ENCODE measurements around the gene SH3BP2. TPM values are rescaled to one million over a fixed set of nuclear protein-coding genes. Genes with fewer than 3 reads are reported as not detected.
A peak's percentile ranks its signal among the peaks of the same experiment; 100 is the strongest.

The SH3BP2 gene
- total and polyA plus RNA-seq, 10 of the 15 experiments (the other 5 are each of a cell fraction or from before 2014, with no cell fraction given): 1.1 to 61.8 (median 23.9) TPM

DNA sequence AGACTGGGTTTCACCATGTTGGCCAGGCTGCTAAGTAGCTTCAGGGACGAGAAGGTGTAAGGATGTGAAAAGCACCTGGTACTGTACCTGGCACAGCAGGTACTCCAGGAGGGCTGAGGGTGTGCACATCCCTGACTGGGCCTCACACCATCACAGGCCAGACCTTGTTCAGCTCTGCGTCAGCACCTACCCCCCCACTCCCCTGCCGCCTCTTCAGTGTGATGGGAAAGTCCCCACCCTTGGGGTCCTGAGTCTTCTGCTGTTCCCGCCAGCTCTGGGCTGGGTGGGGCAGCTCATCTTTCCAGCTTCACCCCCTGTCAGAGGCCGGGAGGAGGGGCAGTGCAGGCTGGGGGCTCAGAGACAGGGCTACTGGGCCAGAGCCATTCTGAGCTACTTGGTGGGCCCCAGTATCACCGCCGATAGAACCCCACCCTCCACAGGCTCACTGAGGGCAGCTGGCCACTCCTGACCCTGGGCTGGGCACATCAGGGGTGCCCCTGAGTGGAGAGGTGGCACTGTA, 6.7 kb upstream of the SH3BP2 start:
- ATAC-seq (peak; percentile 71), FAIRE-seq (no peak), DNase-seq (ENCODE audit: low read depth, low spot score) (peak; percentile 38)
- in situ Hi-C loops (cut with MboI) (no loop called here), intact Hi-C loops (cut with micrococcal nuclease; ENCODE audit: unreplicated experiment) (loop anchor here (2.0 kb wide), 1 partner anchor 15 kb away; no protein-coding TSS in a partner anchor)
- CTCF ChIA-PET: interaction anchor here (1.0 to 1.9 kb wide), 12 partner anchors 10 to 168 kb away, joined by 3 to 9 read pairs (median 4); no protein-coding TSS in a partner anchor
- Histone ChIP-seq H3K27me3 (replicated peaks in 1 of 2; ENCODE audit: control insufficient read depth in 2 of 2, insufficient read depth in 2 of 2, low read length in 1 of 2) (no peaks in the 10 kb centered on the region), H3K4me1 (ENCODE audit: control insufficient read depth, insufficient read depth, low read length) (peaks cover 40% of the 10 kb centered on the region), H3K9me3 (replicated peaks; ENCODE audit: control insufficient read depth, insufficient read depth, low read length) (peaks cover 9% of the 10 kb centered on the region; the same call in 2 of the 3 replicates), H3K4me3 (no peak overlapping the region), H3K9ac (ENCODE audit: control insufficient read depth, insufficient read depth, low read length) (peak overlapping the region; percentile 36), H3K79me2 (ENCODE audit: control insufficient read depth, insufficient read depth, low read length) (no peaks in the 10 kb centered on the region), H3K4me2 (ENCODE audit: control insufficient read depth, insufficient read depth) (peak overlapping the region; percentile 71), H4K20me1 (ENCODE audit: control insufficient read depth, insufficient read depth) (no peaks in the 10 kb centered on the region), H2AFZ (ENCODE audit: control insufficient read depth, low read depth, low read length) (no peak overlapping the region; the same call in 1 of the 2 replicates), H3K36me3 (ENCODE audit: control insufficient read depth in 2 of 2, insufficient read depth in 2 of 2, low read length in 1 of 2) (no peaks in the 10 kb centered on the region), H3K27ac (ENCODE audit: control insufficient read depth, insufficient read depth) (peak overlapping the region; percentile 79)
- POLR2A ChIA-PET: interaction anchor here (0.5 to 4.4 kb wide), 14 partner anchors 13 to 544 kb away, joined by 3 to 57 read pairs (median 5); partner anchors contain the start of genes HAUS3 and POLN
- 24% methylated on average over 7 of the region's 7 CpGs for WGBS (ENCODE audit: insufficient coverage, insufficient replicate concordance, low lambda C conversion rate, missing lambda C conversion rate)
- RAD21 ChIA-PET (ENCODE audit: unreplicated experiment): interaction anchor here (0.5 to 3.4 kb wide), 19 partner anchors 9 to 250 kb away, joined by 3 to 43 read pairs (median 5); partner anchors contain the start of genes FAM193A and TNIP2
- SMC1A ChIA-PET (ENCODE audit: uncharacterized antibody, unreplicated experiment): interaction anchor here (0.7 to 4.3 kb wide), 15 partner anchors 13 to 317 kb away, joined by 3 to 49 read pairs (median 5); partner anchors contain the start of gene RNF4
- TSS peak; percentile 81 for BruUV-seq (replicated peaks)
- TF ChIP-seq BCL3 (IDR thresholded peaks at IDR 0.05; ENCODE audit: borderline replicate concordance, insufficient read depth, low read depth, low read length, poor library complexity, severe bottlenecking) (no peak), EGR1 (IDR thresholded peaks at IDR 0.05; ENCODE audit: borderline replicate concordance in 1 of 2, low read depth in 2 of 2, low read length in 2 of 2) (peak in 1 of 2 experiments; percentile 74; a peak in 2 of 3 replicates), ZNF217 (IDR thresholded peaks at IDR 0.05) (no peak), MTA3 (IDR thresholded peaks at IDR 0.05; ENCODE audit: borderline replicate concordance, low read length) (no peak), BMI1 (IDR thresholded peaks at IDR 0.05; ENCODE audit: borderline replicate concordance) (no peak), RELA (IDR thresholded peaks at IDR 0.05; ENCODE audit: borderline replicate concordance, partially characterized antibody) (peak; percentile 93), DPF2 (IDR thresholded peaks at IDR 0.05) (0 out of 2 replicates have a peak, but pooled peaks have one; percentile 20), STAT3 (IDR thresholded peaks at IDR 0.05; ENCODE audit: low read depth, low read length) (no peak), RAD51 (IDR thresholded peaks at IDR 0.05) (no peak), HDAC2 (IDR thresholded peaks at IDR 0.05) (no peak), JUND (IDR thresholded peaks at IDR 0.05; ENCODE audit: low read depth, low read length) (no peak), CHD4 (IDR thresholded peaks at IDR 0.05) (no peak), BHLHE40 (IDR thresholded peaks at IDR 0.05; ENCODE audit: borderline replicate concordance in 1 of 2, low read depth in 2 of 2, low read length in 1 of 2) (peak in 1 of 2 experiments; percentile 35; a peak in 2 of 4 replicates), LARP7 (IDR thresholded peaks at IDR 0.05) (0 out of 2 replicates have a peak, but pooled peaks have one; percentile 32), ZZZ3 (IDR thresholded peaks at IDR 0.05; ENCODE audit: control insufficient read depth, insufficient read length, low read depth) (no peak), SPI1 (IDR thresholded peaks at IDR 0.05; ENCODE audit: borderline replicate concordance, insufficient read depth, low read depth, low read length) (no peak), SRF (IDR thresholded peaks at IDR 0.05; ENCODE audit: low read depth in 2 of 2, low read length in 2 of 2) (no peak), TCF3 (IDR thresholded peaks at IDR 0.05; ENCODE audit: borderline replicate concordance, insufficient read depth, low read depth, low read length) (0 out of 2 replicates have a peak, but pooled peaks have one; percentile 4), E2F4 (IDR thresholded peaks at IDR 0.05; ENCODE audit: low read depth, low read length) (no peak), ZNF207 (IDR thresholded peaks at IDR 0.05; ENCODE audit: borderline replicate concordance) (no peak), NBN (IDR thresholded peaks at IDR 0.05) (peak; percentile 74; the same call in 1 of the 2 replicates)
